ENCODE data around the gene WDPCP. TPM values are rescaled to one million over a fixed set of nuclear protein-coding genes. Genes with fewer than 3 reads are reported as not detected.

The WDPCP gene
- total and polyA plus RNA-seq, 2 of the 13 experiments (the other 11 are each of a cell fraction or from before 2014, with no cell fraction given) = 2.9 to 5.2 TPM

DNA sequence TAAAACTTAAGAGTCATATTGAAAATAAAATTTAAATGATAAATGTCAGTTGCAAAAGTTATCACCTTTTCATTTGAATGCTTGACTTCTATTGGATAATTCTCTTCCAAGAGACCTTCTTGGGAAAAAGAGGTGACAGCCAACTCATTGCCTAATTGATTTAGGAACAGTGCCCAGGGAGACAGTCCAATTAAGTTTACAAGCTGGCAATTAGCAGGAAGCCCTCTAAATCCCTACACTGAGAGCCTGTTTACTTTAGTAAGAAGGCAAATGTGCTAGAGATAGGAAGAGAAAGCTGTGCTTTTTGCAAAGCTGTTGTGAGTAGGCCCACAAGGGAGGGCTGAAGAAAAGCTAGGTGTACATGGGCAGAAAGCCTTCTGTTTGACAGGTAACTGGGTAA is 189.1 kb downstream of the WDPCP start:
- no peak overlapping the region for H3K27ac ChIP-seq (ENCODE audit: extremely low read length, insufficient read depth, low read length)
- no peak overlapping the region for H3K9ac ChIP-seq (ENCODE audit: insufficient read depth, low read depth, low read length)
- ChIA-PET CTCF (ENCODE audit: low intra/inter-chr PET ratio, low total read pairs) (no interaction called here), POLR2A (no interaction called here)
- BruUV-seq (replicated peaks) = no TSS peak
- H3K27me3 ChIP-seq (ENCODE audit: control insufficient read depth in 1 of 2, insufficient read depth in 2 of 2, low read length in 2 of 2) = no peaks in the 10 kb centered on the region
- no peak for DNase-seq (ENCODE audit: low spot score)
- no peaks in the 10 kb centered on the region for H3K36me3 ChIP-seq (replicated peaks in 1 of 2; ENCODE audit: control insufficient read depth in 1 of 2, insufficient read depth in 2 of 2, low read length in 2 of 2)
- in situ Hi-C loops (cut with HindIII; ENCODE audit: extremely low pct_ligation_motif_present, low pct_unique_long_range_greater_than_20kb) (no loop called here), intact Hi-C loops (cut with micrococcal nuclease; ENCODE audit: unreplicated experiment) (no loop called here)
- no peaks in the 10 kb centered on the region for H3K79me2 ChIP-seq (ENCODE audit: insufficient read depth, low read length)
- TF ChIP-seq ZNF251 (CRISPR knock-in tag; IDR thresholded peaks at IDR 0.05) (no peak), PHF20 (CRISPR knock-in tag; IDR thresholded peaks at IDR 0.05) (no peak), CCAR2 (optimal IDR thresholded peaks at IDR 0.05; ENCODE audit: low read depth, low read length) (no peak), ZNF337 (CRISPR knock-in tag; IDR thresholded peaks at IDR 0.05; ENCODE audit: borderline replicate concordance, low read depth) (no peak), SOX6 (IDR thresholded peaks at IDR 0.05) (no peak), SOX6 (CRISPR knock-in tag; IDR thresholded peaks at IDR 0.05) (no peak), ZNF20 (CRISPR knock-in tag; IDR thresholded peaks at IDR 0.05) (no peak), SATB2 (CRISPR knock-in tag; IDR thresholded peaks at IDR 0.05) (no peak), ZNF652 (CRISPR knock-in tag; IDR thresholded peaks at IDR 0.05; ENCODE audit: borderline replicate concordance, low read depth) (no peak), FOXK1 (CRISPR knock-in tag; IDR thresholded peaks at IDR 0.05; ENCODE audit: borderline replicate concordance, low read depth) (no peak), MATR3 (CRISPR knock-in tag; IDR thresholded peaks at IDR 0.05) (no peak), ZFYVE20 (CRISPR knock-in tag; IDR thresholded peaks at IDR 0.05; ENCODE audit: borderline replicate concordance, low read depth) (no peak), KLF15 (CRISPR knock-in tag; IDR thresholded peaks at IDR 0.05; ENCODE audit: borderline replicate concordance) (no peak), PITX1 (CRISPR knock-in tag; IDR thresholded peaks at IDR 0.05) (no peak), IKZF4 (CRISPR knock-in tag; IDR thresholded peaks at IDR 0.05; ENCODE audit: borderline replicate concordance, low read depth, not compliant biosample characterization) (no peak)
- TF ChIP-seq, protein P1, sequence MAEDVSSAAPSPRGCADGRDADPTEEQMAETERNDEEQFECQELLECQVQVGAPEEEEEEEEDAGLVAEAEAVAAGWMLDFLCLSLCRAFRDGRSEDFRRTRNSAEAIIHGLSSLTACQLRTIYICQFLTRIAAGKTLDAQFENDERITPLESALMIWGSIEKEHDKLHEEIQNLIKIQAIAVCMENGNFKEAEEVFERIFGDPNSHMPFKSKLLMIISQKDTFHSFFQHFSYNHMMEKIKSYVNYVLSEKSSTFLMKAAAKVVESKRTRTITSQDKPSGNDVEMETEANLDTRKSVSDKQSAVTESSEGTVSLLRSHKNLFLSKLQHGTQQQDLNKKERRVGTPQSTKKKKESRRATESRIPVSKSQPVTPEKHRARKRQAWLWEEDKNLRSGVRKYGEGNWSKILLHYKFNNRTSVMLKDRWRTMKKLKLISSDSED (CRISPR knock-in tag; IDR thresholded peaks at IDR 0.05) = no peak
- TF ChIP-seq, protein P2, sequence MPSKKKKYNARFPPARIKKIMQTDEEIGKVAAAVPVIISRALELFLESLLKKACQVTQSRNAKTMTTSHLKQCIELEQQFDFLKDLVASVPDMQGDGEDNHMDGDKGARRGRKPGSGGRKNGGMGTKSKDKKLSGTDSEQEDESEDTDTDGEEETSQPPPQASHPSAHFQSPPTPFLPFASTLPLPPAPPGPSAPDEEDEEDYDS (CRISPR knock-in tag; IDR thresholded peaks at IDR 0.05) = no peak
- TF ChIP-seq, protein P3, sequence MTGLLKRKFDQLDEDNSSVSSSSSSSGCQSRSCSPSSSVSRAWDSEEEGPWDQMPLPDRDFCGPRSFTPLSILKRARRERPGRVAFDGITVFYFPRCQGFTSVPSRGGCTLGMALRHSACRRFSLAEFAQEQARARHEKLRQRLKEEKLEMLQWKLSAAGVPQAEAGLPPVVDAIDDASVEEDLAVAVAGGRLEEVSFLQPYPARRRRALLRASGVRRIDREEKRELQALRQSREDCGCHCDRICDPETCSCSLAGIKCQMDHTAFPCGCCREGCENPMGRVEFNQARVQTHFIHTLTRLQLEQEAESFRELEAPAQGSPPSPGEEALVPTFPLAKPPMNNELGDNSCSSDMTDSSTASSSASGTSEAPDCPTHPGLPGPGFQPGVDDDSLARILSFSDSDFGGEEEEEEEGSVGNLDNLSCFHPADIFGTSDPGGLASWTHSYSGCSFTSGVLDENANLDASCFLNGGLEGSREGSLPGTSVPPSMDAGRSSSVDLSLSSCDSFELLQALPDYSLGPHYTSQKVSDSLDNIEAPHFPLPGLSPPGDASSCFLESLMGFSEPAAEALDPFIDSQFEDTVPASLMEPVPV (CRISPR knock-in tag; IDR thresholded peaks at IDR 0.05) = no peak
- TF ChIP-seq, protein P4, sequence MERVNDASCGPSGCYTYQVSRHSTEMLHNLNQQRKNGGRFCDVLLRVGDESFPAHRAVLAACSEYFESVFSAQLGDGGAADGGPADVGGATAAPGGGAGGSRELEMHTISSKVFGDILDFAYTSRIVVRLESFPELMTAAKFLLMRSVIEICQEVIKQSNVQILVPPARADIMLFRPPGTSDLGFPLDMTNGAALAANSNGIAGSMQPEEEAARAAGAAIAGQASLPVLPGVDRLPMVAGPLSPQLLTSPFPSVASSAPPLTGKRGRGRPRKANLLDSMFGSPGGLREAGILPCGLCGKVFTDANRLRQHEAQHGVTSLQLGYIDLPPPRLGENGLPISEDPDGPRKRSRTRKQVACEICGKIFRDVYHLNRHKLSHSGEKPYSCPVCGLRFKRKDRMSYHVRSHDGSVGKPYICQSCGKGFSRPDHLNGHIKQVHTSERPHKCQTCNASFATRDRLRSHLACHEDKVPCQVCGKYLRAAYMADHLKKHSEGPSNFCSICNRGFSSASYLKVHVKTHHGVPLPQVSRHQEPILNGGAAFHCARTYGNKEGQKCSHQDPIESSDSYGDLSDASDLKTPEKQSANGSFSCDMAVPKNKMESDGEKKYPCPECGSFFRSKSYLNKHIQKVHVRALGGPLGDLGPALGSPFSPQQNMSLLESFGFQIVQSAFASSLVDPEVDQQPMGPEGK (CRISPR knock-in tag; IDR thresholded peaks at IDR 0.05) = no peak
- no peak overlapping the region for H2AFZ ChIP-seq (ENCODE audit: low read length)
- H3K9me3 ChIP-seq (ENCODE audit: low read length) = no peaks in the 10 kb centered on the region
- H3K4me2 ChIP-seq (ENCODE audit: low read depth, low read length) = no peak overlapping the region
- no peaks in the 10 kb centered on the region for H4K20me1 ChIP-seq (ENCODE audit: insufficient read depth, low read length)
- no peak overlapping the region for H3K4me3 ChIP-seq (replicated peaks in 1 of 3; ENCODE audit: insufficient read depth in 1 of 3, low read depth in 2 of 3, low read length in 3 of 3)
- FAIRE-seq = no peak
- H3K4me1 ChIP-seq (ENCODE audit: insufficient read depth, low read length) = no peaks in the 10 kb centered on the region
- ATAC-seq = no peak

Measured in HepG2 (cell line).